Spleen (tissue), 11 donors: Measurements from ENCODE around the gene SOS1. TPM values are rescaled to one million over a fixed set of nuclear protein-coding genes. Genes with fewer than 3 reads are reported as not detected.

Experiments used
- DNase-seq: peaks from one replicate; pipeline ENCODE4 v3.0.0-alpha.2; 2020
- H3K27ac ChIP-seq, 8 donors: fragments of 200-600 bp; sonication (generic) in 7 of 8; 1 replicate in 4 of 8; 2 replicates in 4 of 8; pipeline versions ENCODE4 v1.5.0 to v1.8.0; 2016 to 2021; ENCODE audit warnings: inconsistent platforms in 4 of 8, mild to moderate bottlenecking in 4 of 8, moderate library complexity in 1 of 8
- H3K27me3 ChIP-seq, 7 donors: fragments of 200-600 bp; sonication (generic) in 6 of 7; replicated peaks in 1 of 7; 1 replicate in 4 of 7; 2 replicates in 3 of 7; pipeline versions ENCODE4 v1.5.0 to v1.8.0; 2016 to 2021; ENCODE audit warnings: inconsistent platforms in 3 of 7, mild to moderate bottlenecking in 1 of 7
- H3K36me3 ChIP-seq, 6 donors: fragments of 200-600 bp; sonication (generic) in 5 of 6; 1 replicate in 4 of 6; 2 replicates in 2 of 6; pipeline versions ENCODE4 v1.5.0 to v1.8.0; 2016 to 2021; ENCODE audit warnings: inconsistent platforms in 2 of 6
- H3K4me1 ChIP-seq, 6 donors: fragments of 200-600 bp; sonication (generic) in 5 of 6; 1 replicate in 3 of 6; 2 replicates in 3 of 6; pipeline versions ENCODE4 v1.5.0 to v1.8.0; 2016 to 2021; ENCODE audit warnings: inconsistent platforms in 3 of 6
- H3K4me3 ChIP-seq, 8 donors: fragments of 200-600 bp; sonication (generic) in 7 of 8; 1 replicate in 4 of 8; 2 replicates in 4 of 8; pipeline versions ENCODE4 v1.5.0 to v1.8.0; 2016 to 2021; ENCODE audit warnings: inconsistent platforms in 4 of 8, mild to moderate bottlenecking in 4 of 8, moderate library complexity in 2 of 8
- H3K9me3 ChIP-seq, 8 donors: fragments of 200-600 bp; sonication (generic) in 7 of 8; 1 replicate in 4 of 8; 2 replicates in 4 of 8; pipeline versions ENCODE4 v1.5.0 to v1.8.0; 2016 to 2021; ENCODE audit warnings: inconsistent platforms in 4 of 8
- POLR2A ChIP-seq, 3 donors: fragments of 450-650 bp; IDR thresholded peaks; one replicate each; pipeline ENCODE4 v1.5.1; 2017; ENCODE audit warnings: antibody characterized with exemption in 3 of 3, mild to moderate bottlenecking in 1 of 3
- POLR2AphosphoS5 ChIP-seq, 3 donors: sonication (generic); formaldehyde crosslinking; IDR thresholded peaks; one replicate each; pipeline ENCODE4 v1.5.1; 2017; ENCODE audit warnings: antibody characterized with exemption in 3 of 3
- WGBS, 5 donors: extraction: QIAGEN DNeasy Blood & Tissue Kit in 3 of 5; methylation state at CpG; one replicate each; pipeline versions ENCODE4 v1.1.5 to v1.1.7; 2013 to 2018; 5-methylcytosine and 5-hydroxymethylcytosine counted together
- intact Hi-C: fragments of 100-400 bp; cut with DNase I; formaldehyde crosslinking; loops from one replicate; pipeline ENCODE4 v1.15.0; 2023; ENCODE audit warnings: low total_unique reads
- polyA plus RNA-seq, 3 donors: library from polyadenylated mRNA; stranded (reverse); fragments of 200-250 nt; gene quantifications; one replicate each; pipeline ENCODE4 v1.2.1, GENCODE V29; 2013
- total RNA-seq, 7 donors: library from RNA; depleted of rRNA in 3 of 7; stranded (reverse); fragments of >200 nt in 3 of 7; fragmentation: NEBNext Ultra II Directional in 4 of 7; extraction: Animal tissue kit (Norgen Biotek cat#: 25700) in 4 of 7; gene quantifications; one replicate each; pipeline versions ENCODE4 v1.1.0 to v1.2.1, GENCODE V29; 2016 to 2021
- TF ChIP-seq, protein P1 (sequence below), 11 experiments: fragments of 200-600 bp in 7 of 11; fragments of 450-650 bp in 4 of 11; sonication (generic) in 4 of 11; IDR thresholded peaks in 8 of 11; conservative IDR thresholded peaks in 3 of 11; 1 replicate in 7 of 11; 2 replicates in 4 of 11; pipeline versions ENCODE4 v1.4.0 to v1.8.0; 2016 to 2021; ENCODE audit warnings: antibody characterized with exemption in 11 of 11, inconsistent platforms in 4 of 11, mild to moderate bottlenecking in 1 of 11
- donor health status: healthy with polysubstance abuse.
- donor health status: DM: no; HTN: no; CAD: no; lungs with moderate emphysema.
- donor health status: DM: no; HTN: no; CAD: no.
- donor health status: Bipolar disorder and iron deficiency.
- donor health status: healthy.
- donor health status: DM: no; HTN: no; CAD: no.
- donor health status: DM: yes; HTN: yes; CAD: no.

The SOS1 gene
- total and polyA plus RNA-seq, 10 donors, result 5.9 to 85.8 (median 42.8) TPM

DNA sequence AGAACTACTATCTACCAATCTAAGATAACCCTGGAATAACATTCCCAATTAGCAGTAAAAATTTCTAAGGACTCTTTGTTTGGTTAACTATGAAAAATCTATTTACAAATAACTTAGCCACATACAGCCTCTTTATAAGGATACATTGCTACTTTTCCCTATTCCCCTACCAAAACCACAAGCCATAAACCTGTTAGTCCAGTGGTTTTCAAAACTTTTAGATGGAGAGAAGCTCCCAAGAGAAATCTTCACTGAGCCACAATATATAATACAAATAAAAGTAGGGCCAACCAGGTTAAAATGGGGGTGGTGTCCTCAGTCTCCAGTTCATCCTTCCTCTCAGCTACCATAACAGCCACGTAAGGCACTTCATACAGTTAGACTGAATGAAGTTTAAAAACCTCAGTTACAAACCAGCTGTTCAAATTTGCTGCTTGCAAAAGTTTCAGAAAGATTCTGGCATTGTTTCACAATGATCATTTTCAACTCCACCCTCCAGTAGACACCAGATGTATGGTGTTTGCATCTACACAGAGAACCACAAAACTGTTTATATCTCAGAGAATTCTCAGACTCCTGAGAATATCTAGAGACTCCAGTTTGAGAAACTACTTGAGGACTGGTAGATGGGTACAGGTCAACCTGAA, 26.0 kb downstream of the SOS1 start:
- intact Hi-C loops, result no loop called here
- TF ChIP-seq POLR2AphosphoS5 (IDR thresholded peaks at IDR 0.05) (no peak), POLR2A (IDR thresholded peaks at IDR 0.05) (no peak)
- TF ChIP-seq, protein P1, sequence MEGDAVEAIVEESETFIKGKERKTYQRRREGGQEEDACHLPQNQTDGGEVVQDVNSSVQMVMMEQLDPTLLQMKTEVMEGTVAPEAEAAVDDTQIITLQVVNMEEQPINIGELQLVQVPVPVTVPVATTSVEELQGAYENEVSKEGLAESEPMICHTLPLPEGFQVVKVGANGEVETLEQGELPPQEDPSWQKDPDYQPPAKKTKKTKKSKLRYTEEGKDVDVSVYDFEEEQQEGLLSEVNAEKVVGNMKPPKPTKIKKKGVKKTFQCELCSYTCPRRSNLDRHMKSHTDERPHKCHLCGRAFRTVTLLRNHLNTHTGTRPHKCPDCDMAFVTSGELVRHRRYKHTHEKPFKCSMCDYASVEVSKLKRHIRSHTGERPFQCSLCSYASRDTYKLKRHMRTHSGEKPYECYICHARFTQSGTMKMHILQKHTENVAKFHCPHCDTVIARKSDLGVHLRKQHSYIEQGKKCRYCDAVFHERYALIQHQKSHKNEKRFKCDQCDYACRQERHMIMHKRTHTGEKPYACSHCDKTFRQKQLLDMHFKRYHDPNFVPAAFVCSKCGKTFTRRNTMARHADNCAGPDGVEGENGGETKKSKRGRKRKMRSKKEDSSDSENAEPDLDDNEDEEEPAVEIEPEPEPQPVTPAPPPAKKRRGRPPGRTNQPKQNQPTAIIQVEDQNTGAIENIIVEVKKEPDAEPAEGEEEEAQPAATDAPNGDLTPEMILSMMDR (IDR thresholded peaks at IDR 0.05 in 8 of 11, conservative IDR thresholded peaks at IDR 0.05 in 3 of 11), result no peak
- peaks cover 0 to 12% (median 0%) of the 10 kb centered on the region in 6 donors for H3K36me3 ChIP-seq
- WGBS, 5 donors, result 21 to 47% (median 34%) methylated on average over 1 of the region's 1 CpG
- peak overlapping the region in 4 of 8 donors; percentile 17 to 47 (median 34) for H3K27ac ChIP-seq
- no peak for DNase-seq
- no peaks in the 10 kb centered on the region for H3K27me3 ChIP-seq
- no peaks in the 10 kb centered on the region for H3K9me3 ChIP-seq
- no peak overlapping the region for H3K4me3 ChIP-seq
- H3K4me1 ChIP-seq, result peaks cover 7 to 74% (median 48%) of the 10 kb centered on the region in 6 donors

DNA sequence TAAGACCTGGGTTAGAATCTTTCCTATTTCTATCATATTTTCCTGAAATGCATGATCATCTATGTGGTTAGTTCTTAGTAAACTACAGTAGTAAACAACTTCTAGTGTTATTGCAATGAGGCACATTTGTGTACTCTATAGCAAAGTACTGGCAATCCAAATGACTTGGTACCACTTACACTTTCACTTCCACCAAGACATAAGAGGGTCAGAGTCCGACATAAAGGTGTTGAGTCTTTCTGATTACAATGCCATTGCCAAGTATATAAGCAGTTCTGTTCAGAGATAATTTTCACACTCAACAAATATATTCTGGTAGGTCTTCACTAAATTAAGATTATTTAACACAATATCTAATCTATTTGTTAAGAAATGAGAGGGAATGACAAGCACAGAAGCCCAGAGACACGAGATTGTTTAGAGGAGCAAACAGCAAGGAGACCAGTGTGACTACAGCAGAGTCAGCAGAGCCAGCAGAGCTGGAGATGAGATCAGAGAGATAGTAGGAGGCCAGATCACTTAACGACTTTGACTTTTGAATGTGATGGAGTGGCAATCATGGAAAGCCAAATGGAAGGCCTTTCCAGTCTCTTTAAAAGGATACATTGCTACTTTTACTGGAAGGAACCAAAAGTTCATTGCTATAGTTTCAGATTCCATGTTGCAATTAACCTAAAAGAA, 27.5 kb downstream of the SOS1 start:
- 63 to 76% (median 71%) methylated on average over 3 of the region's 3 CpGs for WGBS, 5 donors
- Histone ChIP-seq H3K9me3 (no peaks in the 10 kb centered on the region), H3K4me3 (no peak overlapping the region), H3K36me3 (peaks cover 0 to 12% (median 0%) of the 10 kb centered on the region in 6 donors), H3K4me1 (peaks cover 7 to 59% (median 35%) of the 10 kb centered on the region in 6 donors), H3K27me3 (no peaks in the 10 kb centered on the region), H3K27ac (peak overlapping the region in 4 of 8 donors; percentile 18 to 45 (median 32))
- no peak for TF ChIP-seq POLR2AphosphoS5 (IDR thresholded peaks at IDR 0.05)
- TF ChIP-seq, protein P1 (IDR thresholded peaks at IDR 0.05 in 8 of 11, conservative IDR thresholded peaks at IDR 0.05 in 3 of 11), result no peak
- DNase-seq, result no peak
- intact Hi-C loops, result no loop called here

DNA sequence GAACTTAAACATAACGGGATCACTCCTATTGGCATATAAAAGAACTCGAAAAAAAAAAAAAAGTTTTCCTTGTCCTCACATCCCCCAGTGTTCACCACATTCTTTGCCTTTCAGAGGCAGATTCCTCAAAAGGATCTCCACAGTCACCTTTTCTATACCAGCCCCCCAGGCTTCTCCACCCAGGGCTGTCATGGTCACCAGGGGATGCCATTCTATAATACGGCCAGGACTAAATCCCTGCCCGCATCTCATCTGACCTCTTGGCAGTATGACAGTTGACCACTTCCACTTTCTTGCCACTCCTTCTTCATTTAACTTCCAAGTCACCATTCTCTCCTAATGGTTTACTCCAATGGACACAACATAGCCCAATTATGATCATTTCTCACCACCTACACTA, 29.3 kb downstream of the SOS1 start:
- no peak for DNase-seq
- Histone ChIP-seq H3K36me3 (peaks cover 0 to 12% (median 0%) of the 10 kb centered on the region in 6 donors), H3K4me1 (peaks cover 8 to 64% (median 32%) of the 10 kb centered on the region in 6 donors), H3K27ac (no peak overlapping the region), H3K9me3 (no peaks in the 10 kb centered on the region), H3K4me3 (no peak overlapping the region), H3K27me3 (no peaks in the 10 kb centered on the region)
- intact Hi-C loops, result no loop called here
- 67 to 89% (median 85%) methylated on average over 4 of the region's 4 CpGs for WGBS, 5 donors
- no peak for TF ChIP-seq POLR2AphosphoS5 (IDR thresholded peaks at IDR 0.05)
- TF ChIP-seq, protein P1 (IDR thresholded peaks at IDR 0.05 in 8 of 11, conservative IDR thresholded peaks at IDR 0.05 in 3 of 11), result no peak
- TF ChIP-seq POLR2A (IDR thresholded peaks at IDR 0.05), result no peak

DNA sequence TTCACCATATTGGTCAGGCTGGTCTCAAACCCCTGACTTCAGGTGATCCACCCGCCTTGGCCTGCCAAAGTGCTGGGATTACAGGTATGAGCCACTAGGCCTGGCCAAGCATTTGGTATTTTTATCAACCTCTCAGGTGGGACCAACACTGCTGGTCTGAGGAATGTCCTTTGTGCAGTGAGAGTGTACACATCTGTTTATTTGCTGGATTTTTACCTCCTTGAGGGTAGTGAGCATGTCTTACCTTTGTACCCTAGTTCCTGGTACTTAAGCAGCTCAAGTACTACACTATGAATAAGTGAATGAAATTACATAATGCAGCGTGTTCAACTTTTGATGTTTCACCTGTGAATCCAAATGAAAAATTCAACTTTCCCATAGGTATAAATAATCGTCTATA, 29.8 kb downstream of the SOS1 start:
- Histone ChIP-seq H3K9me3 (no peaks in the 10 kb centered on the region), H3K27ac (no peak overlapping the region), H3K4me1 (peaks cover 10 to 64% (median 30%) of the 10 kb centered on the region in 6 donors), H3K36me3 (peaks cover 0 to 12% (median 0%) of the 10 kb centered on the region in 6 donors), H3K27me3 (no peaks in the 10 kb centered on the region), H3K4me3 (no peak overlapping the region)
- intact Hi-C loops, result no loop called here
- WGBS, 5 donors, result 94 to 100% (median 97%) methylated on average over 3 of the region's 3 CpGs
- TF ChIP-seq POLR2A (IDR thresholded peaks at IDR 0.05) (no peak), POLR2AphosphoS5 (IDR thresholded peaks at IDR 0.05) (no peak)
- TF ChIP-seq, protein P1 (IDR thresholded peaks at IDR 0.05 in 8 of 11, conservative IDR thresholded peaks at IDR 0.05 in 3 of 11), result no peak
- DNase-seq, result no peak
